MM.1S (cell line): ENCODE data around the gene CFAP119.

Experiments used
- CTCF ChIP-seq: fragments of 300-600 bp; sonication (generic); IDR thresholded peaks from 2 replicates; pipeline ENCODE4 v1.5.1; 2016; ENCODE audit warnings: antibody characterized with exemption, low read length, mixed read lengths
- EZH2phosphoT487 ChIP-seq: fragments of 300-600 bp; sonication (generic); IDR thresholded peaks from 2 replicates; pipeline ENCODE4 v1.6.1; 2018; ENCODE audit warnings: antibody characterized with exemption, low read length

- TF ChIP-seq CTCF (no peak), EZH2phosphoT487 (no peak)
These were observed at the start of gene CFAP119, which contains the start of gene RNF40 for GRCh38 chr16:30761928-30762902.
